Vagina (tissue), 2 donors: Measurements from ENCODE around the gene PVALB. TPM values are rescaled to one million over a fixed set of nuclear protein-coding genes. Genes with fewer than 3 reads are reported as not detected.

Source experiments
- DNase-seq, 2 donors: peaks; one replicate each; pipeline ENCODE4 v3.0.0-alpha.2; 2017; ENCODE audit errors: extremely low spot score in 2 of 2
- H3K27ac ChIP-seq: fragments of 200-600 bp; sonication (generic); one replicate; pipeline ENCODE4 v1.5.1; 2019
- H3K27me3 ChIP-seq: fragments of 200-600 bp; sonication (generic); one replicate; pipeline ENCODE4 v1.5.1; 2019
- H3K36me3 ChIP-seq, 2 donors: fragments of 200-600 bp; sonication (generic); one replicate each; pipeline ENCODE4 v1.5.1; 2017 to 2019
- H3K4me1 ChIP-seq: fragments of 200-600 bp; sonication (generic); one replicate; pipeline ENCODE4 v1.5.1; 2019
- H3K4me3 ChIP-seq, 2 donors: fragments of 200-600 bp; sonication (generic); 1 replicate in 1 of 2; 2 replicates in 1 of 2; pipeline ENCODE4 v1.5.1; 2016 to 2019
- H3K9me3 ChIP-seq: fragments of 200-600 bp; sonication (generic); one replicate; pipeline ENCODE4 v1.5.1; 2019
- CTCF ChIP-seq, 3 experiments: fragments of 450-650 bp in 2 of 3; fragments of 200-600 bp in 1 of 3; sonication (generic) in 1 of 3; IDR thresholded peaks; one replicate each; pipeline ENCODE4 v1.5.1; 2017 to 2019; ENCODE audit warnings: antibody characterized with exemption in 3 of 3, mild to moderate bottlenecking in 2 of 3, moderate library complexity in 2 of 3
- POLR2A ChIP-seq, 2 donors: fragments of 450-650 bp; IDR thresholded peaks; one replicate each; pipeline ENCODE4 v1.6.1; 2017; ENCODE audit warnings: antibody characterized with exemption in 2 of 2, mild to moderate bottlenecking in 2 of 2, moderate library complexity in 2 of 2
- POLR2AphosphoS5 ChIP-seq, 2 donors: sonication (generic); formaldehyde crosslinking; IDR thresholded peaks; one replicate each; pipeline ENCODE4 v1.9.0; 2017; ENCODE audit warnings: antibody characterized with exemption in 2 of 2, mild to moderate bottlenecking in 2 of 2, low read depth in 1 of 2; ENCODE audit not compliant: insufficient read depth in 1 of 2
- intact Hi-C: fragments of 100-400 bp; cut with DNase I; formaldehyde crosslinking; loops from one replicate; pipeline ENCODE4 v1.15.1; 2023
- total RNA-seq: library from RNA; depleted of rRNA; stranded (reverse); fragments of >200 nt; gene quantifications from one replicate; pipeline ENCODE4 v1.2.3, GENCODE V29; 2016

PVALB gene
- total RNA-seq, 1 donor from 2014 or later: not detected

- Histone ChIP-seq H3K9me3 (no peaks in the 10 kb centered on the region), H3K4me3 (no peak overlapping the region), H3K4me1 (peaks cover 20% of the 10 kb centered on the region), H3K27me3 (no peaks in the 10 kb centered on the region), H3K36me3 (no peaks in the 10 kb centered on the region), H3K27ac (no peak overlapping the region)
- TF ChIP-seq POLR2A (IDR thresholded peaks at IDR 0.05) (no peak), POLR2AphosphoS5 (IDR thresholded peaks at IDR 0.05; ENCODE audit: insufficient read depth in 1 of 2, low read depth in 1 of 2) (no peak), CTCF (IDR thresholded peaks at IDR 0.05) (no peak)
- no peak for DNase-seq
- intact Hi-C loops: no loop called here
These were observed 42.1 kb upstream of the PVALB start for GRCh38 chr22:36858966-36859365.

- Histone ChIP-seq H3K4me1 (peaks cover 24% of the 10 kb centered on the region), H3K27ac (no peak overlapping the region), H3K36me3 (no peaks in the 10 kb centered on the region), H3K27me3 (no peaks in the 10 kb centered on the region), H3K9me3 (no peaks in the 10 kb centered on the region), H3K4me3 (no peak overlapping the region)
- DNase-seq: no peak
- TF ChIP-seq POLR2AphosphoS5 (IDR thresholded peaks at IDR 0.05; ENCODE audit: insufficient read depth in 1 of 2, low read depth in 1 of 2) (no peak), POLR2A (IDR thresholded peaks at IDR 0.05) (no peak), CTCF (IDR thresholded peaks at IDR 0.05) (no peak)
- intact Hi-C loops: no loop called here
These were observed 41.3 kb upstream of the PVALB start for GRCh38 chr22:36858156-36858555.

- no peaks in the 10 kb centered on the region for H3K36me3 ChIP-seq
- TF ChIP-seq POLR2AphosphoS5 (IDR thresholded peaks at IDR 0.05; ENCODE audit: insufficient read depth in 1 of 2, low read depth in 1 of 2) (no peak), POLR2A (IDR thresholded peaks at IDR 0.05) (no peak), CTCF (IDR thresholded peaks at IDR 0.05) (no peak)
- H3K27me3 ChIP-seq: no peaks in the 10 kb centered on the region
- H3K27ac ChIP-seq: no peak overlapping the region
- no peak overlapping the region for H3K4me3 ChIP-seq
- peaks cover 24% of the 10 kb centered on the region for H3K4me1 ChIP-seq
- intact Hi-C loops: no loop called here
- no peak for DNase-seq
- no peaks in the 10 kb centered on the region for H3K9me3 ChIP-seq
These were observed 39.9 kb upstream of the PVALB start for GRCh38 chr22:36856792-36857135.

GRCh38 chr22:36856121-36856791 lies 39.4 kb upstream of the PVALB start:
- intact Hi-C loops: no loop called here
- no peak overlapping the region for H3K27ac ChIP-seq
- DNase-seq: no peak

More at GRCh38 chr22:36856121-36856791, 39.4 kb upstream of the PVALB start:
- Histone ChIP-seq H3K4me1 (peaks cover 24% of the 10 kb centered on the region), H3K4me3 (no peak overlapping the region), H3K27me3 (no peaks in the 10 kb centered on the region), H3K36me3 (no peaks in the 10 kb centered on the region), H3K9me3 (no peaks in the 10 kb centered on the region)
- TF ChIP-seq POLR2A (IDR thresholded peaks at IDR 0.05): no peak
- peak; percentile 90 to 99 (median 97) for TF ChIP-seq CTCF (IDR thresholded peaks at IDR 0.05)
- TF ChIP-seq POLR2AphosphoS5 (IDR thresholded peaks at IDR 0.05; ENCODE audit: insufficient read depth in 1 of 2, low read depth in 1 of 2): peak; percentile 41 to 79
